Measurements from ENCODE around the gene GSK3A. TPM values are rescaled to one million over a fixed set of nuclear protein-coding genes. Genes with fewer than 3 reads are reported as not detected.

The GSK3A gene
- total and polyA plus RNA-seq, 2 of the 8 experiments (the other 6 are each of a cell fraction or from before 2014, with no cell fraction given), result 55.3 to 84.0 TPM

- peaks cover 0 to 9% of the 10 kb centered on the region in 2 experiments; a peak in 1 of 4 replicates for H3K79me2 ChIP-seq (ENCODE audit: control insufficient read depth in 1 of 2, insufficient read depth in 2 of 2, low read length in 2 of 2)
- H4K8ac ChIP-seq (ENCODE audit: extremely low read depth, insufficient read depth, low read length), result peak overlapping the region; percentile 99; the same call in 1 of the 2 replicates
- DNase-seq (ENCODE audit: low read depth in 1 of 2, low spot score in 2 of 2) (peak; percentile 96 to 99), FAIRE-seq (no peak)
- peaks cover 2 to 21% (median 10%) of the 10 kb centered on the region in 4 experiments for H3K4me1 ChIP-seq (replicated peaks in 1 of 4; ENCODE audit: control insufficient read depth in 3 of 4, insufficient read depth in 4 of 4, low read length in 3 of 4)
- H2BK120ac ChIP-seq (replicated peaks; ENCODE audit: low read depth, low read length), result peak overlapping the region; percentile 86
- 2% methylated on average over 31 of the region's 46 CpGs; no CpG with 5 or more reads in 1 of the 2 experiments for WGBS, 2 experiments (ENCODE audit: extremely low coverage in 1 of 2, insufficient coverage in 1 of 2, insufficient read length in 1 of 2, insufficient replicate concordance in 2 of 2, low coverage in 1 of 2, low lambda C conversion rate in 2 of 2, missing lambda C conversion rate in 1 of 2)
- no peak overlapping the region for H3K4ac ChIP-seq (replicated peaks; ENCODE audit: insufficient read length, low read depth, low read length)
- H2AFZ ChIP-seq (ENCODE audit: low read length), result peak overlapping the region; percentile 94
- H3K79me1 ChIP-seq (ENCODE audit: low read depth, low read length), result peaks cover 5% of the 10 kb centered on the region
- peak overlapping the region; percentile 100 for H3K18ac ChIP-seq (ENCODE audit: extremely low read depth, low read length)
- H2BK20ac ChIP-seq (ENCODE audit: low read length), result peak overlapping the region; percentile 84; the same call in 1 of the 2 replicates
- peaks cover 0 to 8% (median 0%) of the 10 kb centered on the region in 4 experiments; a peak in 1 of 8 replicates for H3K36me3 ChIP-seq (ENCODE audit: control insufficient read depth in 2 of 4, insufficient read depth in 4 of 4, low read length in 3 of 4)
- peak overlapping the region; percentile 98 for H4K91ac ChIP-seq (replicated peaks; ENCODE audit: insufficient read length, low read length)
- H2BK15ac ChIP-seq (ENCODE audit: low read length), result no peak overlapping the region
- ChIA-PET CTCF (ENCODE audit: partially characterized antibody) (interaction anchor here (1.1 to 4.4 kb wide), 3 partner anchors 11 to 24 kb away, joined by 3 to 35 read pairs (median 7); no protein-coding TSS in a partner anchor), POLR2A (ENCODE audit: partially characterized antibody) (interaction anchor here (1.0 to 1.6 kb wide), 4 partner anchors 11 to 53 kb away, joined by 3 to 7 read pairs (median 4); no protein-coding TSS in a partner anchor)
- H3K27me3 ChIP-seq (replicated peaks in 1 of 4; ENCODE audit: control insufficient read depth in 3 of 4, extremely low read depth in 1 of 4, insufficient read depth in 3 of 4, low read length in 3 of 4), result no peaks in the 10 kb centered on the region
- no peaks in the 10 kb centered on the region for H3K9me3 ChIP-seq (ENCODE audit: insufficient read depth in 2 of 2, low read depth in 1 of 2, low read length in 1 of 2)
- H2AK5ac ChIP-seq (ENCODE audit: low read depth, low read length), result no peak overlapping the region
- H3K56ac ChIP-seq (replicated peaks; ENCODE audit: insufficient read length, low read depth, low read length), result peak overlapping the region; percentile 98
- no peaks in the 10 kb centered on the region for H4K20me1 ChIP-seq (replicated peaks in 1 of 2; ENCODE audit: control insufficient read depth in 1 of 2, insufficient read depth in 2 of 2, low read length in 2 of 2)
- peak overlapping the region; percentile 99 for H4K5ac ChIP-seq (ENCODE audit: insufficient read length, low read depth, low read length)
- H3K14ac ChIP-seq (ENCODE audit: insufficient read length), result no peak overlapping the region
- H2BK5ac ChIP-seq (ENCODE audit: low read depth, low read length), result peak overlapping the region; percentile 99
- H3K4me2 ChIP-seq (ENCODE audit: insufficient read depth in 1 of 2, low read depth in 2 of 2, low read length in 2 of 2), result peak overlapping the region; percentile 86 to 98
- peak overlapping the region; percentile 87 to 100 (median 98) for H3K9ac ChIP-seq (replicated peaks in 1 of 4; ENCODE audit: extremely low read depth in 1 of 4, low read depth in 3 of 4, low read length in 3 of 4)
- peak overlapping the region; percentile 93 for H2BK12ac ChIP-seq (ENCODE audit: low read depth, low read length)
- H3K23me2 ChIP-seq (ENCODE audit: low read depth, low read length), result peaks cover 10% of the 10 kb centered on the region; the same call in 1 of the 2 replicates
- peak overlapping the region; percentile 100 for H3K27ac ChIP-seq (ENCODE audit: low read depth, low read length)
- peak overlapping the region; percentile 75 to 99 (median 86) for H3K4me3 ChIP-seq (ENCODE audit: extremely low read depth in 1 of 4, insufficient read depth in 2 of 4, low read depth in 3 of 4, low read length in 4 of 4)
- no peak overlapping the region for H3K23ac ChIP-seq (ENCODE audit: insufficient read length)
- TF ChIP-seq, protein P1, sequence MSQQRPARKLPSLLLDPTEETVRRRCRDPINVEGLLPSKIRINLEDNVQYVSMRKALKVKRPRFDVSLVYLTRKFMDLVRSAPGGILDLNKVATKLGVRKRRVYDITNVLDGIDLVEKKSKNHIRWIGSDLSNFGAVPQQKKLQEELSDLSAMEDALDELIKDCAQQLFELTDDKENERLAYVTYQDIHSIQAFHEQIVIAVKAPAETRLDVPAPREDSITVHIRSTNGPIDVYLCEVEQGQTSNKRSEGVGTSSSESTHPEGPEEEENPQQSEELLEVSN (IDR thresholded peaks at IDR 0.05), result peak; percentile 21; the same call in 1 of the 2 replicates
- peak; percentile 98 for TF ChIP-seq JUN (IDR thresholded peaks at IDR 0.05; ENCODE audit: low read depth, low read length)
- no peak for TF ChIP-seq NRF1 (IDR thresholded peaks at IDR 0.05; ENCODE audit: low read depth, low read length)
- no peak for TF ChIP-seq RAD21 (IDR thresholded peaks at IDR 0.05 in 1 of 2, conservative IDR thresholded peaks at IDR 0.05 in 1 of 2; ENCODE audit: low read depth in 2 of 2, low read length in 2 of 2)
- peak; percentile 49 to 85; a peak in 2 of 3 replicates for TF ChIP-seq EP300 (IDR thresholded peaks at IDR 0.05; ENCODE audit: borderline replicate concordance in 1 of 2, low read depth in 2 of 2, low read length in 2 of 2)
- TF ChIP-seq POU5F1 (IDR thresholded peaks at IDR 0.05; ENCODE audit: low read depth, low read length), result no peak
- TF ChIP-seq SP1 (IDR thresholded peaks at IDR 0.05; ENCODE audit: low read depth, low read length), result peak; percentile 89
- no peak for TF ChIP-seq SIX5 (IDR thresholded peaks at IDR 0.05; ENCODE audit: low read depth, low read length)
- no peak for TF ChIP-seq SAP30 (IDR thresholded peaks at IDR 0.05; ENCODE audit: insufficient read depth, insufficient replicate concordance, low read length)
- TF ChIP-seq BRCA1 (IDR thresholded peaks at IDR 0.05; ENCODE audit: low read depth, low read length), result no peak
- TF ChIP-seq CBX5 (IDR thresholded peaks at IDR 0.05; ENCODE audit: low read depth, low read length), result no peak
These were observed 25.8 kb upstream of the GSK3A start for GRCh38 chr19:42268142-42268703.
